Left lung (tissue), 10 donors: ENCODE results near the gene UBXN7. TPM values are rescaled to one million over a fixed set of nuclear protein-coding genes. Genes with fewer than 3 reads are reported as not detected.
"Not testable (repeated sequence)": the region's sequence is repeated elsewhere in the genome, so short reads cannot be mapped to it uniquely, and the experiment has no call there.

Experiments used
- ATAC-seq: fragments of 200-7000 bp; cut with Tn5 transposase; one replicate; pipeline ENCODE4 v1.9.1; 2020; ENCODE audit warnings: moderate library complexity
- DNase-seq, 4 donors: peaks; one replicate each; pipeline ENCODE4 v3.0.0-alpha.2; 2013 to 2020
- H3K27ac ChIP-seq, 2 donors: fragments of 200-600 bp; sonication (generic) in 1 of 2; one replicate each; pipeline versions ENCODE4 v1.5.0 to v1.8.0; 2020 to 2021
- H3K27me3 ChIP-seq, 2 donors: fragments of 200-600 bp; sonication (generic) in 1 of 2; one replicate each; pipeline versions ENCODE4 v1.5.0 to v1.8.0; 2020 to 2021
- H3K36me3 ChIP-seq, 2 donors: fragments of 200-600 bp; sonication (generic) in 1 of 2; one replicate each; pipeline versions ENCODE4 v1.5.0 to v1.8.0; 2020 to 2021
- H3K4me1 ChIP-seq, 2 donors: fragments of 200-600 bp; one replicate each; pipeline ENCODE4 v1.8.0; 2021
- H3K4me3 ChIP-seq, 2 donors: fragments of 200-600 bp; sonication (generic) in 1 of 2; one replicate each; pipeline versions ENCODE4 v1.5.0 to v1.8.0; 2020 to 2021; ENCODE audit warnings: mild to moderate bottlenecking in 1 of 2
- H3K9me3 ChIP-seq, 2 donors: fragments of 200-600 bp; sonication (generic) in 1 of 2; one replicate each; pipeline versions ENCODE4 v1.5.0 to v1.8.0; 2020 to 2021
- CTCF ChIP-seq, 2 donors: fragments of 200-600 bp; sonication (generic) in 1 of 2; IDR thresholded peaks; one replicate each; pipeline versions ENCODE4 v1.5.0 to v1.8.0; 2021; ENCODE audit warnings: antibody characterized with exemption in 2 of 2
- intact Hi-C, 2 donors: fragments of 100-400 bp; cut with DNase I; formaldehyde crosslinking; loops; one replicate each; pipeline versions ENCODE4 v1.11.2 to v1.14.2; 2022
- polyA plus RNA-seq, 6 donors: library from polyadenylated mRNA; unstranded; fragments of 120-200 nt; gene quantifications; one replicate each; pipeline ENCODE4 v1.2.1, GENCODE V29; 2013; ENCODE audit not compliant: insufficient read length in 6 of 6
- total RNA-seq, 2 donors: library from RNA; stranded (reverse); fragmentation: NEBNext Ultra II Directional; extraction: Animal tissue kit (Norgen Biotek cat#: 25700); gene quantifications; one replicate each; pipeline ENCODE4 v1.2.1, GENCODE V29; 2021
- donor health status: DM: no; HTN: yes; CAD: no.
- donor health status: DM: no; HTN: no; CAD: no.

UBXN7 gene
- total and polyA plus RNA-seq, 8 donors: 35.2 to 56.3 (median 40.2) TPM

- no peak overlapping the region for H3K4me3 ChIP-seq
- H3K36me3 ChIP-seq: peaks cover 0 to 24% of the 10 kb centered on the region in 2 donors
- H3K4me1 ChIP-seq: no peaks in the 10 kb centered on the region
- TF ChIP-seq CTCF (IDR thresholded peaks at IDR 0.05): no peak
- H3K27me3 ChIP-seq: no peaks in the 10 kb centered on the region
- DNase-seq (no peak), ATAC-seq (no peak)
- no peaks in the 10 kb centered on the region for H3K9me3 ChIP-seq
- intact Hi-C loops: no loop called here
- H3K27ac ChIP-seq: no peak overlapping the region
Measured at GRCh38 chr3:196463804-196464203, 31.6 kb upstream of the UBXN7 start.

GRCh38 chr3:196463478-196463756 lies 31.2 kb upstream of the UBXN7 start:
- DNase-seq: no peak
- Histone ChIP-seq H3K4me3 (no peak overlapping the region), H3K27me3 (no peaks in the 10 kb centered on the region), H3K27ac (no peak overlapping the region), H3K9me3 (no peaks in the 10 kb centered on the region), H3K36me3 (peaks cover 0 to 21% of the 10 kb centered on the region in 2 donors), H3K4me1 (no peaks in the 10 kb centered on the region)
- no peak for TF ChIP-seq CTCF (IDR thresholded peaks at IDR 0.05)
- intact Hi-C loops: no loop called here
- no peak for ATAC-seq

- intact Hi-C loops, DNase-seq, H3K9me3 ChIP-seq, H3K4me1 ChIP-seq, ATAC-seq, H3K27ac ChIP-seq, H3K27me3 ChIP-seq, H3K4me3 ChIP-seq: not testable (repeated sequence)
- H3K36me3 ChIP-seq: peaks cover 0 to 16% of the 10 kb centered on the region in 2 donors
Measured at GRCh38 chr3:196462680-196463477, 30.7 kb upstream of the UBXN7 start.

- Histone ChIP-seq H3K27ac (no peak overlapping the region), H3K27me3 (no peaks in the 10 kb centered on the region), H3K36me3 (no peaks in the 10 kb centered on the region), H3K4me3 (no peak overlapping the region), H3K4me1 (peaks cover 0 to 6% of the 10 kb centered on the region in 2 donors), H3K9me3 (no peaks in the 10 kb centered on the region)
- no peak for TF ChIP-seq CTCF (IDR thresholded peaks at IDR 0.05)
- intact Hi-C loops: no loop called here
- DNase-seq (no peak), ATAC-seq (no peak)
Measured at GRCh38 chr3:196458063-196458462, 25.8 kb upstream of the UBXN7 start.

GRCh38 chr3:196457470-196457869 lies 25.2 kb upstream of the UBXN7 start:
- H3K4me3 ChIP-seq, H3K9me3 ChIP-seq, intact Hi-C loops, DNase-seq, ATAC-seq, H3K27ac ChIP-seq, H3K36me3 ChIP-seq, H3K27me3 ChIP-seq, H3K4me1 ChIP-seq: not testable (repeated sequence)

- no peaks in the 10 kb centered on the region for H3K36me3 ChIP-seq
- no peak overlapping the region for H3K4me3 ChIP-seq
- intact Hi-C loops: no loop called here
- no peaks in the 10 kb centered on the region for H3K9me3 ChIP-seq
- TF ChIP-seq CTCF (IDR thresholded peaks at IDR 0.05): no peak
- H3K4me1 ChIP-seq: peaks cover 0 to 6% of the 10 kb centered on the region in 2 donors
- ATAC-seq (no peak), DNase-seq (no peak)
- H3K27me3 ChIP-seq: no peaks in the 10 kb centered on the region
- no peak overlapping the region for H3K27ac ChIP-seq
Measured at GRCh38 chr3:196454935-196455334, 22.7 kb upstream of the UBXN7 start.

GRCh38 chr3:196445391-196445790 lies 13.2 kb upstream of the UBXN7 start:
- ATAC-seq, intact Hi-C loops: not testable (repeated sequence)

More at GRCh38 chr3:196445391-196445790, 13.2 kb upstream of the UBXN7 start:
- H3K27ac ChIP-seq, H3K9me3 ChIP-seq, H3K4me3 ChIP-seq, H3K4me1 ChIP-seq, H3K27me3 ChIP-seq, H3K36me3 ChIP-seq, DNase-seq: not testable (repeated sequence)
